ENCODE results near the gene ERBB4.

DNA sequence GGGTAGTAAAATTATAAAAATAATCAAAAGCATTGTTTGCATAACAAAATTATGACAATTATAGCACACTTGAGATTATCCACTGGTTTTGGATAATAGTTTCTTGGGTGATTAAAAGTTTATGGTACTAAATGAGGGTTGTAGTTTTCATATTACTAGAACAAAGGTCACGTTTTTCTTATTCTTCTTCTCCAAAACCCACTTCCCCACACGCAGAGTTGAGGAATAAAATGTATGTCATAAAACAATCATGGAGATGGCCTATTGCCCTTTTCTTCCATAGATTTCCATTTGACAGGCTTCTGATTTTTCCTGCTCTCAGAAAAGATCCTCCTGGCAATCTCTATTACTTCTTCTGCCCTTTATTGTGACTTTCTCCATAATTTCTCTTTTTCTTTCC, 863.9 kb downstream of the ERBB4 start:
- TF ChIP-seq CTCF (IDR thresholded peaks at IDR 0.05) (no peak), POLR2A (IDR thresholded peaks at IDR 0.05) (no peak)

Measured in esophagus squamous epithelium (tissue), 4 donors.